IPS-15b (cell line): ENCODE results near the gene BTBD2.
"Not testable (repeated sequence)": the region's sequence is repeated elsewhere in the genome, so short reads cannot be mapped to it uniquely, and the experiment has no call there.

Source experiments
- H3K27me3 ChIP-seq: one replicate; pipeline ENCODE4 v1.6.1; 2013; ENCODE audit warnings: low read length; ENCODE audit not compliant: control insufficient read depth, insufficient read depth
- H3K36me3 ChIP-seq: one replicate; pipeline ENCODE4 v1.6.1; 2013; ENCODE audit warnings: low read length; ENCODE audit not compliant: control insufficient read depth, insufficient read depth
- H3K4me1 ChIP-seq: one replicate; pipeline ENCODE4 v1.6.1; 2013; ENCODE audit warnings: mild to moderate bottlenecking, low read length; ENCODE audit not compliant: control insufficient read depth, insufficient read depth
- H3K4me3 ChIP-seq: one replicate; pipeline ENCODE4 v1.5.1; 2013; ENCODE audit warnings: low read depth, low read length
- H3K9ac ChIP-seq: one replicate; pipeline ENCODE4 v1.6.1; 2013; ENCODE audit warnings: low read depth, mild to moderate bottlenecking, low read length
- H3K9me3 ChIP-seq: one replicate; pipeline ENCODE4 v1.6.1; 2013; ENCODE audit warnings: mild to moderate bottlenecking, low read length; ENCODE audit not compliant: control insufficient read depth, insufficient read depth

Gene BTBD2

GRCh38 chr19:2034729-2035589 is 19.4 kb upstream of the BTBD2 start:
- Histone ChIP-seq H3K36me3 (peaks cover 16% of the 10 kb centered on the region), H3K27me3 (no peaks in the 10 kb centered on the region), H3K4me1 (peaks cover 2% of the 10 kb centered on the region), H3K4me3 (peak overlapping the region; percentile 41), H3K9me3 (no peaks in the 10 kb centered on the region), H3K9ac (no peak overlapping the region)

- H3K4me1 ChIP-seq, H3K9me3 ChIP-seq, H3K27me3 ChIP-seq, H3K36me3 ChIP-seq, H3K9ac ChIP-seq: not testable (repeated sequence)
- H3K4me3 ChIP-seq, result peak overlapping the region; percentile 41
Measured at GRCh38 chr19:2034253-2034652, 18.7 kb upstream of the BTBD2 start.

GRCh38 chr19:2033825-2034159 is 18.3 kb upstream of the BTBD2 start:
- Histone ChIP-seq H3K4me1 (peaks cover 2% of the 10 kb centered on the region), H3K9me3 (no peaks in the 10 kb centered on the region)

GRCh38 chr19:2033115-2033824 is 17.8 kb upstream of the BTBD2 start:
- no peaks in the 10 kb centered on the region for H3K36me3 ChIP-seq
- no peaks in the 10 kb centered on the region for H3K27me3 ChIP-seq
- peaks cover 2% of the 10 kb centered on the region for H3K4me1 ChIP-seq
- no peaks in the 10 kb centered on the region for H3K9me3 ChIP-seq
- H3K9ac ChIP-seq, result no peak overlapping the region
- H3K4me3 ChIP-seq, result no peak overlapping the region

More at GRCh38 chr19:2033825-2034159, 18.3 kb upstream of the BTBD2 start:
- Histone ChIP-seq H3K27me3 (no peaks in the 10 kb centered on the region), H3K36me3 (peaks cover 4% of the 10 kb centered on the region), H3K4me3 (no peak overlapping the region), H3K9ac (no peak overlapping the region)

- Histone ChIP-seq H3K27me3 (no peaks in the 10 kb centered on the region), H3K9me3 (no peaks in the 10 kb centered on the region), H3K4me3 (no peak overlapping the region), H3K4me1 (peaks cover 2% of the 10 kb centered on the region), H3K36me3 (no peaks in the 10 kb centered on the region), H3K9ac (no peak overlapping the region)
Measured at GRCh38 chr19:2032296-2032941, 16.9 kb upstream of the BTBD2 start.

- H3K27me3 ChIP-seq, result no peaks in the 10 kb centered on the region
- no peak overlapping the region for H3K9ac ChIP-seq
- no peaks in the 10 kb centered on the region for H3K9me3 ChIP-seq
- H3K4me3 ChIP-seq, result no peak overlapping the region
- no peaks in the 10 kb centered on the region for H3K36me3 ChIP-seq
- no peaks in the 10 kb centered on the region for H3K4me1 ChIP-seq
Measured at GRCh38 chr19:2027361-2027760, 11.8 kb upstream of the BTBD2 start.

GRCh38 chr19:2026770-2027169 is 11.3 kb upstream of the BTBD2 start:
- no peaks in the 10 kb centered on the region for H3K9me3 ChIP-seq
- H3K4me3 ChIP-seq, result no peak overlapping the region
- H3K4me1 ChIP-seq, result no peaks in the 10 kb centered on the region
- no peaks in the 10 kb centered on the region for H3K36me3 ChIP-seq
- no peaks in the 10 kb centered on the region for H3K27me3 ChIP-seq
- no peak overlapping the region for H3K9ac ChIP-seq

GRCh38 chr19:2022289-2022688 is 6.8 kb upstream of the BTBD2 start:
- Histone ChIP-seq H3K4me3 (no peak overlapping the region), H3K27me3 (no peaks in the 10 kb centered on the region), H3K9me3 (no peaks in the 10 kb centered on the region), H3K9ac (no peak overlapping the region), H3K4me1 (no peaks in the 10 kb centered on the region), H3K36me3 (no peaks in the 10 kb centered on the region)

- H3K9ac ChIP-seq, result no peak overlapping the region
- no peaks in the 10 kb centered on the region for H3K36me3 ChIP-seq
- no peaks in the 10 kb centered on the region for H3K27me3 ChIP-seq
- H3K9me3 ChIP-seq, result no peaks in the 10 kb centered on the region
- H3K4me3 ChIP-seq, result no peak overlapping the region
- no peaks in the 10 kb centered on the region for H3K4me1 ChIP-seq
Measured at GRCh38 chr19:2021453-2022140, 6.1 kb upstream of the BTBD2 start.

GRCh38 chr19:2018752-2019151 is 3.2 kb upstream of the BTBD2 start:
- Histone ChIP-seq H3K27me3 (no peaks in the 10 kb centered on the region), H3K4me1 (no peaks in the 10 kb centered on the region), H3K9me3 (no peaks in the 10 kb centered on the region), H3K9ac (no peak overlapping the region), H3K36me3 (no peaks in the 10 kb centered on the region), H3K4me3 (no peak overlapping the region)

- Histone ChIP-seq H3K27me3 (no peaks in the 10 kb centered on the region), H3K4me1 (no peaks in the 10 kb centered on the region), H3K36me3 (peaks cover 5% of the 10 kb centered on the region), H3K9ac (no peak overlapping the region), H3K9me3 (no peaks in the 10 kb centered on the region), H3K4me3 (no peak overlapping the region)
Measured at GRCh38 chr19:2016041-2016807, 710 bp upstream of the BTBD2 start.
